T follicular helper cell (primary cell): ENCODE data around the gene TBP.

ENCODE experiments used
- DNase-seq: peaks from one replicate; pipeline ENCODE4 v3.0.0-alpha.2; 2020; ENCODE audit warnings: low read depth

Gene TBP

DNA sequence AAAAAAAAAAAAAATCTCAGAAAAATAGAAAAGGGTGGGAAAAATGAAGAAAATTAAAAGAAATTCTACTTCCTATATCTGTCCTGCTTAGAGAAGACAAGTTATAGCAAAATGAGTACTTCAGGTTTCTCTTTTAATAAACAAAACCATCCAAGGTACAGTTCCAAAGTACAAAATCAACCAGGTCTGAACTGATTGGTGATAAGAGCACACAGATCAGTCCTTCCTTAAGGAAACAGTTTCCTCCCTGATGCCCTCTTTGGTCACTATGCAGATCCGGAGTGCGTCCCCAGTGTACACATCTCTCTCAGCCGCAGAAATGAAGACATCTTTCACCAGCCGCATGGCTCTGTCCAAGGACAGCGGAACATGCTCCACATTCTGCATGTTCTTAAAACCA is 19.2 kb upstream of the TBP start:
- no peak for DNase-seq

DNA sequence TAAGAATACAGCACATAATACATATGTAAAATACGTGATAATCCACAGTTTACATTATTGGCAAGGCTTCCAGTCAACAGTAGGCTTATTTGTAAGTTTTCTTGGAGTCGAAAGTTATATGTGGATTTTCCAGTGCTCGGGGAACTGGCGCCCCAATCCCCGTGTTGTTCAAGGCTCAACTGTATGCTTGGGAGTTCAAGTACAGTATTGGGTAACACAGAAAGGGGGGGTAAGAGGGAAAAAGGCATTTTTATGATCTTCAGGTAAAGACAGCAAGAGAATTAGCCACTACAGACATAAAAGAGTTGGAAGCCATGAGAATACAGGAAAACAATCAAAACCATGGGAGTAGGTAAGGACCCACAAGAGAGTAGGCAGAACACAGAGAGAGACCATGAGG is 17.5 kb upstream of the TBP start:
- no peak for DNase-seq

DNA sequence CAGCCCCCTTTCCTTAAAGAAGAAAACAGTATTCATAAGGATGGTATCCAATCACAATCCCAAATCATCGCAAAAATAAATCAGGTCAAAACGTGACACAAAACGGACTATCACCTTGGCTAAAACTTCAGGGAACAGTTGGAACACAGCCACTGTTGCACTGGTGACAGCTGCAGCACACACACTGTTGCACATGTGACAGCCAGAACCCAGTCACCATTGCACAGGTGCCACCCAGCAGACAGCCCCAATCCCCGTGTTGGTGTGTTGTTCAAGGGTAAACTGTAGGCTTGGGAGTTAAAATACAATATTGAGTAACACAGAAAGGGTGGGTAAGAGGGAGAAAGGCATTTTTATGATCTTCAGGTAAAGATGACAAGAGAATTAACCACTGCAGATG is 16.8 kb upstream of the TBP start:
- no peak for DNase-seq

DNA sequence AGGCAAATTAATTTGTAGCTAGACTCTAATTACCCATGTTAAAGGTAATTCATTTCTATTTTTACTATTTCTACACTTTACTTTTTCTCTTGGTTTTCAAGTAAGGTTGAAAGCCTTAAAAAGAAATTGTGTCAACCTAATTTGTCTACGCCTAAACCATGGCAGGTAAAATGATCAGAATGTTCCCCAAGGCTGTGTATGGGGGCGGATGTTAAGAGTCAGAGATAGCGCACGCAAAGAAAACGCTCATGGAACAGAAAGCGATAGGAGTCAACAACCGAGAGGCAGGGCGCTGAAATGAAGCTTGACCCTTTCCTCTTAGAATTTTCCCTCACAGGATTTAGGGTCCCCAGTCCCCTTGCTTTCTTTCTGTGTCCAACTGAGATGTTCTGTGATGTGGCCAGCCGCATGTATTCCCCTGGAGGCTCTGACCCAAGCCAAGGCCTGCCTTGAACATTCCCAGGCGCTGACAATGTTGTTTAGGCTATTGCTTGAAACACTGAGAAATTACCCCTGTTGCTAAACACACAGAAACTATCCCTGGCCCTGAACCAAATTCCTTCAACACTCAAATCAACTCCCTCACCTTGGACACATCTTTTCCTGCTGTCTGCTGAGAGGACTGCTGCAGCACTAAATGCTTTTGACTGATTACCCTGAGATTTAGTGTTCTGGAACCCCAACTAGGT is 12.0 kb upstream of the TBP start:
- DNase-seq: no peak

DNA sequence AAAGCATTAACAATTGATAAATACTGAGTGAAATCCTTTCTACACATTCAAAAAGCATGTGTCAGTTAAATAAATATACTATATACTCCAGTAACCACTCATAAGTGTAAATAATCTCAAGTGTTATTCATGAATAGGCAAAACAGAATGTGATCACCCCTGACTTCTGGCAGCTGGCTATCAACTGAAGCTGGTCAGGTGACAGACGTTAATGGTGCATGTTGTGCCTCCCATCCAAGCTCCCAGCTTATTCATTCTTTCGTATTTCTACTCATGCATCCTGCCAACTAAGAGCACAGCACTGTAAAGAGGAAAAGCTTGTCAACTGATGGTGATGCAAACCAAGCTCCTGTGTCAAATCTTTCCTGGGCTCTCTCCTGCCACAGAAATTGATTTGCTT is 8.8 kb upstream of the TBP start:
- DNase-seq: no peak

DNA sequence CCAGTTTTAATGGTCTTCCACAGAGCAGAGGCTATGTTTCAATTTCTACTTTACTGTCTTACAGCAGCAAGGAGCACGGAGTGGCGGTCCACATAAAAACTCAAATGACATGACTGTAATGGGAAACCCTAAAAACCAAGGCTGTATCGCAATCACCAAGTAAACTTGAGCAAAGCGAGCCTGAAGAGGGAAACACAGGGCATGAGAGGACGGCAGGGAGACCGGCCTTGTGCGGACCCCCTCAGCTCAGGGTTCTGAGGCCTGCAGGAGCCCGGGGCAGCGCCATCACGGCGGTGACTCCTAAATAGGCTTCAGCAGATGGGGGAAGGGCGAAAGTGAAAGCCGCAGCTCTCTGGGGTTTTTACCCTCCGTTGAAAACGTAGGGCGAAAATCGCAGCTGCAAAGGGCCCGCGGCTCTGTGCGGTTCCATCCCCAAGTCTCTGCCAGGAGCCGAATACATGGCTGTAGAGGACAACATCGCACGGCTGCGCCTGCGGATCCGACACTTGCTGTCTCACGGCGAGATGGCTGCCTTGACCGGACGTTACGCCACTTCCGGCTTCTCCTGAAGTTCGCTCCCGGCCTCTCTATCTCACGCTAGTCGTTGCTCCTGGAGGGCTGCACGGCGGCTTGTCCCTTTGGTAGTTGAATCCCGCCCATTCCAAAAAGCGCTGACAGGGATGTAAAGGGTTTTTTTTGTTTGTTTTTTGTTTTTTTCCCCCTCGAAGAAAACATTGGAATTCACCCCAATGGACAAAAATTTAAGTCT is 1.2 kb upstream of the TBP start, which contains the start of gene PSMB1:
Gene PSMB1 (minus strand): TSS at position 543 of the 769 bp plus-strand sequence. CDS start 65 bp downstream, at position 478.
- DNase-seq: peak; percentile 66

DNA sequence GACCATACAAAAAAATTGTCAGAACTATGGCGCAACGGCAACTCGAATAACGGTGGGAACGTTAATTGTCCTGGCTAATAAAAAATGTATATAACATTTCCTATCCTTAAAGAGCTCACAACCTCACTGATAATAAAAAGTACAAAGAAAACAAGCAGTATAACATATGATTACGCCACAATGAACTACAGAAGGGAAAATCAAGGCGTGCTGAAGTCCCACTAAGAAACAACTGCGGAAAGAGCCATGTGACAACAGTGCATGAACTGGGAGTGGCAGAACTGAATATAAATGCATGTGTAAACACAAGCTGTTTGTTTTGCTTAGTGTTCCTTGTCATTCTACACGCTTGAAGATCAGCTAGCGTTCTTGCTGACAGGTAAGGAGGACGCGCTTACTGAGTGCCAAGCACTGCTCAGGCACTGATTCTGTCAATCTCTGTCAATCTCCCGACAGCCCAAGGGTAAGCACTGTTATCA is 596 bp upstream of the TBP start:
- peak; percentile 33 for DNase-seq

DNA sequence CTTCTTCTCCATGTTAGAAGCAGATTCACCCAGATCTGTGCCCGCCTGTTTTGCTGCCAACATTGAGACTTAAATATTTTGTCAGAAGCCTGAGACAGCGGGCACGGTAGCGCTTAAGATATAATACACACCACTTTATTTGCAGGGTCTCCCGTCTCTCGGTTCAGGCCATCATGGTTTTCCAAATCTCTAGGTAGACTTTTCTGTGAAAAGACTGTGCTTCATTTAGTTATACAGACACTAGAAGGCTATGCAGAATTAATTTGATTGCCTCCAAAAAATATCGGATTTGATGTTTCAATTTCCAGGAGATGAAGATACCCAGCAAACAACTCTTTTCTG is 598 bp downstream of the TBP start:
- no peak for DNase-seq

DNA sequence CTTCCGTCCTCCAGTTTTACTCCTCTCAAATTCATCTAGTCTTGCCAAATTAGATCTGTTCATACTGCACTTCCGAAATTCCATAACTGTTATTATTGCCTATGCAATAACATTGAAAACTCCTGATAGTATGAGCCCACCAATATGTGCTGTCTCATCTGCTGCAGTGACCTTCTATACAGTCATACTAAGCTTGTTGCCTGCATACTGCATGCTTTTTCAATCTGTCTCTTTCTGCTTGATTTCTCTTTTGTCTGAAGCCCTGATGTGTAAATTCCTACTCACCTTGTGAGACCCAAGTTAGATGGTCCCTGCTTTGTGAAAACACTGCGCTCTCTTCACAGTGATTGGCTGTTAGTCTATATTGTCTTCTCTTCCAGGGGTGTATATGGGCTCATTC is 1.1 kb downstream of the TBP start:
- no peak for DNase-seq

DNA sequence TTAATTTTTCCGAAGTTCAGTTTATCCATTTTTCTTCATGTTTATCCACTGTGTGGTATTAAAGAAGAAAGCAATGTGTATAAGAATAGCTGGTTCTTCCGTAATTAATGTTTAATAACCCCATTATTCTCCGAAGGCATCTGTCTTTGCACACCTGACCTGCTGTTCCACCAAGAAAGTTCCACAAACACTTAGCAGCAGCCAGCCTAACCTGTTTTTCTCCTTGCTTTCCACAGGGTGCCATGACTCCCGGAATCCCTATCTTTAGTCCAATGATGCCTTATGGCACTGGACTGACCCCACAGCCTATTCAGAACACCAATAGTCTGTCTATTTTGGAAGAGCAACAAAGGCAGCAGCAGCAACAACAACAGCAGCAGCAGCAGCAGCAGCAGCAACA is 7.4 kb downstream of the TBP start:
- no peak for DNase-seq

DNA sequence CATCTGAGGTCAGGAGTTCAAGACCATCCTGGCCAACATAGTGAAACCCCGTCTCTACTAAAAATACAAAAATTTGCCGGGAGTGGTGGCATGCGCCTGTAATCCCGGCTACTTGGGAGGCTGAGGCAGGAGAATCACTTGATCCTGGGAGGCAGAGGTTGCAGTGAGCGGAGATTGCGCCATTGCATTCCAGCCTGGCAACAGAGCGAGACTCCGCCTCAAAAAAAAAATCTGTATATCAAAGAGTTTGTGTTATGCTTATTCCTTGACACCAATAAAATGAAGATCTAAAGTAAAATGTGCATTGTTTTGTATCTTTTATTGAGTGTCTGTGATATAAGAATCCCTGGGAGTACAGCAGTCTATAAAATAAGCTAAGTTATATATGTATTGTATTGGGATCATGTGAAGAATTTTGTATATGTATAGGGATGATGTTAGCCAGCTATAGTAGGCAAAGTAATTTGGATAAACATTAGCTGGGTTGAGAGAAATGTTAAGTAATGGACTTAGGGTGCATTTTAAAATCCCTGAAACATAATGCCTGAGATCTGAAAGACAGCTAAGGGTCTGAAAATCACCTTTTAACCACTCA is 10.9 kb downstream of the TBP start:
- DNase-seq: no peak

DNA sequence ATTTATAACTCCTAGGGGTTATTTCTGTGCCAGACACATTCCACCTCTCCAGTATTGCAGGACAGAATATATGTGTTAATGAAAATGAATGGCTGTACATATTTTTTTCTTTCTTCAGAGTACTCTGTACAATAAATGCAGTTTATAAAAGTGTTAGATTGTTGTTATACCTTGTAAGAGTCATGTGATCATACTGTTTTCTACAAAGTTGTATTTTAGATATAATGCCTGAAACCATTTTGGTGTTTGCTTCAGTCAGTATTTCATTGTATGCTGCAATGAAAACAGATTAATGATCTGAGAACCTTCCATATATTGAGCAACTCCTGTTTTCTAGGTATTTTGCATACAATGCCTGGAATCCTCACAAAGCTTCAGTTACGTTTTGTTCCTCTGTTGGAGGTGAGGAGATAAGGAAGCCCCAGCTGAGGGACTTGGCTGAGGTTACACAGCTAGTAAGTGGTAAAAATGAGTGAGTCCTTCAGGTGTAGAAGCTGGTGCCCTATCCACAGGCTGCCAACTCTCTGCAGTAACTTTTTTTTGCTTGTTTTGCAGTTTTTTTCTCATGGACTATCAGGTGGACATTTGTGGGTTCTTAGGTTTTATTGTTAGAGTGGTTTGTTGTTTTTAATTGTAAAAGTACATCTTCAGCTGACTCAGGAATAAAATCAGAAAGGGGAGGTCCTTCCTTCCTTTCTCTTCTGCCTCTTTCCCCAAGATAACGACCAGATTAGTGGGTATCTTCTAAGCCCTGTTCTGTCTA is 18.7 kb downstream of the TBP start:
- no peak for DNase-seq

DNA sequence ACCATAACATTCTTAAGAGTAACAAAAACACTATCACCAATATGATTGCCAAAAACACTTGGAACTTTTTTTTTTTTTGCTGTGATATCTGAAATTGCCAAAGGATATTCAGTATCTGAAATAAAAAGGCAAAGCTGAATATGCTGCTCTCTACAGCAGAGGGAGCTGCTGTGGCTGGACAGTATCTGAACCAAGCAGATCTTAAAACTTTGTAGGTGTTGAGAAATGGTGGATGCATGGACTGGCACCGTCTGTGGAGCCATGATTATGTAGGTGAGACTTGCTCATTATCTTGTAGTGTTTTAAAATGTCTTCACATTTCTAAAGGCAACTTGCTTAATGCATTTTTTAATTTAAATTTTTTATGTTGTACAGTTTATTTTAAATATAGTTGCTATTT is 21.1 kb downstream of the TBP start:
- no peak for DNase-seq

DNA sequence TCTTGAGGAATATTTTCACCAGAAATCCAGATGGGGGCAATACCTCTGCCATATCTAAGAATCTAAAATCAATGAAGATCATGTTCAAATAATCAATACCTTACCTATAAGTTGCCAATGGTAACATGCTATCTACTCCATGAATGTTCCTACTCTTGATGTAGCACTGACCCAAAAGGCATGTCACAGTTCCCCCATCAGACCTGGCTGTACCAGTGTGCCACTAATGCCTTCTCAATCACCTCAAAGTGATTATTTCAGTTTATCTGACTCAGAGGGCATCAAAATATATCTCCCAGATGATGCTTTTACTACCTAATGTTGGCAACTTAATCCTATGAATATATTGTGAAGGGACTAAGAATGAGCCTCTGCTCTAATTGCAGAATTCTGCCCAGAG is 24.7 kb downstream of the TBP start:
- no peak for DNase-seq

DNA sequence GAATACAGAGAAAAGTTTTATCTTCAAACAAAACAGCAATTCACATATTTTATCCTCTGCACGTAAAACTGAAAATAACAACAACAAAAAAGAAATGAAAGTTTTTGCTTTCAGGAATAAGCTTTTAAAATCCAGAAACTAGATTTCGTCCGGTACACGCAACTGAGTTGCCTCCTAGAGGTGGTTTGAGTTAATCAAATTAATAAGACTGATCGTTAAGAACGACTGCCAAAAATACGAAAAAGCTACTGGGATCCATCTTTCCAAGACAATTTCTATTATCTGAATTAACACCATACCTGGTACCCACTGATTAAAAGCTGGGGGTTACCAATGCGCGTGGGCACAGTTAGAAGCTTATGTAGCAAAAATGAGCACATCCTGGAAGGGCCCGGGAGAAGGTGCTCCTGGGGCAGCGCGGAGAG is 29.6 kb downstream of the TBP start:
- DNase-seq: no peak

DNA sequence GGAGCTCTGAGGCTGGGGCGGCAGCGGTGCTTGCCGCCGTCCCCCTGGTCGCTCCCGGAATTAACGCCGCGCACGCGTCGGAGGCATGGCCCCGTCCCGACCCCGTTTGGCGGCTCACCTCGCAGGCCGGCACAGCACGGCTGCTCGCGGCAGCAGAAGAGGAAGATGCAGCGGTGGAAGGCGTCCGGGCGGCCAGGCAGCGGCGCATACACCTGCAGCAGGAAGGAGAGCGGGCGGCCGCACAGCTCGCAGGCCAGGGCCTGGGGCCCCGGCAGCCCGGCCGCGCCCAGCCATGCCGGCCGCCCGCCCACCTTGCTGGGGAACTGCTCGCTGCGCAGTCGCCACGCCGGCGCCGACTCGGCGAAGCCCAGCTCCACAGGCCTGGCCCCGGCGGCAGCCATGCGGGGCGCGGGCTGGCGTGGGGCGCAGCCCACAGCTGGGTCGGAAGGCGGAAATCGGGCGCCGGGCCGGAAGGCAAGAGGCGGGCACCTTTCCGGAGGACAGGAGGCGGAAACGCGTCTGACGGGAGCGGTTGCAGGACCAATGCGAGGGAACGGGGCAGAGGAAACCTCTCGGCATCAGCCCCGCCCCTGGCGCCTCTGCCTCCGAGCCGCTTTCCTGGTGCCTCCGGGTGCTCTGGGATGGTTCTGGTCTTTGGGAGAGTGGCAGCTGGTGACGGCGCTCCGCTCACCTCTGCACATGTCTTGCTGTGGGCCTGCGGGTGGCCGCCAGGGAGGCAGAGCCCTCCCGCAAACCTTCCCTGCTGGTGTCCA is 30.2 kb downstream of the TBP start, which contains the start of gene PDCD2:
Gene PDCD2 (minus strand): TSS at position 457 of the 773 bp plus-strand sequence. CDS start 56 bp downstream, at position 401.
- DNase-seq: peak; percentile 86

DNA sequence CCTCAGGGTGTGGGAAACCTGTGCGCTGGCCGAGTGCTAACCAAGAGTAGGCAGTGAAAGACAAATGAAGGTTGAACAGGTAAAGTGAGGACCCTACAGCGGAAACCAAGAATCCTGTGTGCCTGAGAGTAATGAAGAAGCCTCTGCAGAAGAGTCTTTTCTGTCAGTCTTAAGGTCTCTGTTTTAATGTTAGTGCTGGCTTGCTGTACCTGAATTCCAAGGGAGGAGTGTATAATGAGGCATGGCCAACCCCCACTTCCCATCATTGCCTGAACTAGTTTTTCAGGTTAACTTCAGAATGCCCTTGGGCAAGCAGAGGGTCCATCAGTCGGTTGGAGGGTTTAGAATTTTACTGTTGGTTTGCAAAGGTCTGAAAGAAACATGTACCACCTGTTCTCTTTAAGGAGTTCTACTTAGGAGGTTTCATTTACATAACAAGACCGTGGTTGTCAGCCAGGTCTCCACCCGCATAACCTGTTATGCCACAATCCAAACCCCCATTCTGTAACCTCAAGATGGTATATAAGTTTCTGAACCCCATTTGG is 30.9 kb downstream of the TBP start:
- DNase-seq: no peak

DNA sequence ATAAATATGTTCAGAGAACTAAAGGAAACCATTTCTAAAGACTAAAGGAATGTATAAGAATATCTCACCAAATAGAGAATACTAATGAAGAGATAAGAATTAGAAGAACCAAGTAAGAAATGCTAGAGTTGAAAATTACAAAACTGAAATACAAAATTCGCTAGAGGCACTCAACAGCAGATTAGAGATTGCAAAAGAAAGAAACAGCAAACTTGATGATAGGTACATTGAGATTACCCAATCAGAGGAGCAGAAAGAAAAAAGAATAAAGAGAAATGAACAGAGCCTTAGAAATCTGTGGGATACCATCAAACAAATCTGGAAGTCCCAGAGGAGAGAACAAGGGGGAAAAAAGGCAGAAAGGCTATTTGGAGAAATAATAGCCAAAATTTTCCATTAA is 36.6 kb downstream of the TBP start:
- no peak for DNase-seq

DNA sequence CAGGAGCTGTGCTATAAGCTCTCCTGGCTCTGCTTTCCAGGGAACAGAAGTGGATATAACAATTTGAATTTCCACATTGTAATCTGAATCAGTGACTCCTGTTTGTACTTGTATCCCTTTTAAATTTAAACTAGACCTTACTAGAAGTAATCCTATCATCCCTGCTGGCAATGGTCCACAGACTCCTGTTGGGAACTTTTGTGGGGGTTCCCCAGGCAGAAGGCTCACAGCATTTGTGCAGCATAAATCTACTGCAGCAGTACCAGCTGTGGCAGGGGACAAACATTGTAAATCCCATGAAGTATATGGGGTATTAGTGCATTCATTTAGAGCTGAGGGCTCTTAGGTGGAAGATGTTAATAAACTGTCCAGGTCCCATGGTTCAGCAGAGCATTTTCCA is 42.3 kb downstream of the TBP start:
- DNase-seq: no peak

DNA sequence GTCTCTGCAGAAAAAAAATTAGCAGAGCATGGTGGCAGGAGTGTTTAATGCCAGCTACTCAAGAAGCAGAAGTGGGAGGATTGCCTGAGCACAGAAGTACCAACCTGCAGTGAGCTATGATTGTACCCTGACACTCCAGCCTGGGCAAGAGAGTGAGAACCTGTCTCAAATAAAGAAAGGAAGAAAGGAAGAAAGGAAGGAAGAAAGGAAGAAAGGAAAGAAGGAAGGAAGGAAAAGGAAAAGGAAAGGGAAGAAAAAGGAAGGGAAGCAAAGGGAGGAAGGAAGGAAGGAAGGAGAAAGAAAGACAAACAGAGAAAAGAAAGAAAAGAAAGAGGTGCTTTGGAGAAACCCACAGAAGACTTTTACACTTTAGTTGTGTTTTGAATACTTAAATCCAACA is 43.1 kb downstream of the TBP start:
- no peak for DNase-seq

DNA sequence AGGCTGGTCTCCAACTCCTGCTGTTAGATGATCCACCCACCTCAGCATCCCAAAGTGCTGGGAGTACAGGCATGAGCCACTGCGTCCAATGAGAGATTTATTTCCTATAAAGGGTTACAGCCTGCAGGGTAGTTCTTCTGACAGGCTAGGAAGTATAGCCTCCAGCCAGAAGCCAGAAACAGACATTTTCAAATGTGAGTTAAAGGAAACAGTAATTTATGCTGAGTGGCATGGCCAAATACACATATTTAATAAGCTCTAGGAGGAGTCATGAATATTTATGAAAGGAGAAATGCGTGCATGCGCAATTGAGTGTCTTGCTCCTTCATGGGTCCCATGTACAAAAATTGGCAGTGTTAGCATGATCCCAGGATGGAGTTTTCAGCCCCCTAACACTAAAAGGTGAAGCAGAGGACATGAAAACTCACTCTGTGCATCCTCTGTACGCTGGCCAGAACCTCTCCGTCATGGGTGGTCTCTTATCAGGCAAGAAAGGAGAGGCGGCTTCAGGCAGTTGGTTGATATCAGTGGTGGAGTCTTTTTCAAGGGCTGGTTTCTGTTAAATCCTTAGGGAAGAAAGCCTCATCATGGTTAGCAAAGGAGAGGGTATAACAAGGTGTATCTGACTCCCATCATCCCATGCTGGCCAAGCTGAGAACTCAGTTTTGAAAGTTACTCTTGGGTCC is 51.5 kb downstream of the TBP start:
- no peak for DNase-seq
